B cell (primary cell): Measurements from ENCODE around the gene ARMC9. TPM values are rescaled to one million over a fixed set of nuclear protein-coding genes. Genes with fewer than 3 reads are reported as not detected.

Experiments used
- ATAC-seq: fragments of 200-7000 bp; cut with Tn5 transposase; one replicate; pipeline ENCODE4 v1.10.0; 2021; ENCODE audit warnings: low read depth, mild to moderate bottlenecking, moderate number of reproducible peaks, moderate library complexity
- CTCF ChIA-PET: fragments of 350-600 bp; sonication (Branson Sonifier 250); formaldehyde crosslinking; loops from one replicate; lab custom pipeline; 2021; ENCODE audit warnings: antibody characterized with exemption, inconsistent platforms; lab: Charles Lee
- POLR2A ChIA-PET: fragments of 350-600 bp; sonication (Branson Sonifier 250); formaldehyde crosslinking; loops from one replicate; lab custom pipeline; 2021; ENCODE audit warnings: antibody characterized with exemption; lab: Charles Lee
- DNase-seq: peaks from one replicate; pipeline ENCODE4 v3.0.0; 2013
- H2AFZ ChIP-seq: 2 replicates; pipeline ENCODE4 v1.6.1; 2012; ENCODE audit warnings: mild to moderate bottlenecking, low read depth, low read length; ENCODE audit not compliant: insufficient read depth, poor library complexity, severe bottlenecking
- H3K27ac ChIP-seq, 2 donors: 1 replicate in 1 of 2; 2 replicates in 1 of 2; pipeline ENCODE4 v1.5.1; 2012 to 2013; ENCODE audit warnings: low read length in 2 of 2, mild to moderate bottlenecking in 2 of 2, moderate library complexity in 1 of 2
- H3K27me3 ChIP-seq, 4 experiments: fragments of 200-600 bp in 1 of 4; sonication (generic) in 1 of 4; replicated peaks in 1 of 4; 1 replicate in 2 of 4; 2 replicates in 2 of 4; pipeline versions ENCODE4 v1.6.1 to v1.7.0; 2013 to 2016; ENCODE audit warnings: low read length in 3 of 4, mild to moderate bottlenecking in 2 of 4, mixed read lengths in 1 of 4, moderate library complexity in 1 of 4; ENCODE audit not compliant: insufficient read depth in 4 of 4, control insufficient read depth in 3 of 4; ENCODE audit errors: control extremely low read depth in 1 of 4
- H3K36me3 ChIP-seq, 2 experiments: replicated peaks in 1 of 2; 1 replicate in 1 of 2; 2 replicates in 1 of 2; pipeline versions ENCODE4 v1.6.1 to v1.7.1; 2013; ENCODE audit warnings: low read length in 1 of 2; ENCODE audit not compliant: insufficient read depth in 2 of 2, control insufficient read depth in 1 of 2; ENCODE audit errors: control extremely low read depth in 1 of 2, extremely low read depth in 1 of 2
- H3K4me1 ChIP-seq, 2 donors: fragments of 200-600 bp in 1 of 2; sonication (generic) in 1 of 2; 1 replicate in 1 of 2; 2 replicates in 1 of 2; pipeline versions ENCODE4 v1.5.1 to v1.6.1; 2013 to 2017; ENCODE audit warnings: low read length in 2 of 2; ENCODE audit not compliant: control insufficient read depth in 2 of 2, insufficient read depth in 2 of 2
- H3K4me2 ChIP-seq: replicated peaks from 2 replicates; pipeline ENCODE3; 2012; ENCODE audit warnings: mild to moderate bottlenecking, low read depth, low read length; ENCODE audit not compliant: poor library complexity, severe bottlenecking
- H3K4me3 ChIP-seq, 5 experiments: fragments of 200-600 bp in 1 of 5; sonication (generic) in 1 of 5; 1 replicate in 3 of 5; 2 replicates in 2 of 5; pipeline versions ENCODE4 v1.5.1 to v1.7.0; 2011 to 2016; ENCODE audit warnings: low read length in 4 of 5, mild to moderate bottlenecking in 4 of 5, low read depth in 2 of 5, control low read depth in 1 of 5, moderate library complexity in 1 of 5; ENCODE audit not compliant: insufficient read depth in 1 of 5; ENCODE audit errors: control extremely low read depth in 1 of 5, extremely low read depth in 1 of 5
- H3K79me2 ChIP-seq: fragments of 200-600 bp; sonication (generic); one replicate; pipeline ENCODE4 v1.6.0; 2016; ENCODE audit warnings: low read length; ENCODE audit not compliant: control insufficient read depth, insufficient read depth
- H3K9ac ChIP-seq: fragments of 200-600 bp; sonication (generic); 2 replicates; pipeline ENCODE4 v1.6.1; 2017; ENCODE audit warnings: mild to moderate bottlenecking, low read length, moderate library complexity
- H3K9me3 ChIP-seq, 3 donors: one replicate each; pipeline versions ENCODE4 v1.6.1 to v1.7.1; 2013; ENCODE audit warnings: low read length in 2 of 3; ENCODE audit not compliant: control insufficient read depth in 2 of 3, insufficient read depth in 1 of 3; ENCODE audit errors: control extremely low read depth in 1 of 3
- H4K20me1 ChIP-seq: 2 replicates; pipeline ENCODE4 v1.6.0; 2012; ENCODE audit warnings: mild to moderate bottlenecking, low read length; ENCODE audit not compliant: insufficient read depth, control insufficient read depth, poor library complexity, severe bottlenecking
- H3K27ac Mint-ChIP-seq: one replicate; pipeline ENCODE4 v1.8.0; 2021; ENCODE audit warnings: mixed read lengths
- H3K27me3 Mint-ChIP-seq: one replicate; pipeline ENCODE4 v1.8.0; 2021; ENCODE audit warnings: mixed read lengths
- H3K4me1 Mint-ChIP-seq: one replicate; pipeline ENCODE4 v1.8.0; 2021; ENCODE audit warnings: mixed read lengths
- H3K4me3 Mint-ChIP-seq: one replicate; pipeline ENCODE4 v1.8.0; 2021; ENCODE audit warnings: mixed read lengths
- H3K9me3 Mint-ChIP-seq: one replicate; pipeline ENCODE4 v1.8.0; 2022; ENCODE audit warnings: mixed read lengths; ENCODE audit not compliant: insufficient read depth
- EZH2 ChIP-seq: IDR thresholded peaks from 2 replicates; pipeline ENCODE4 v1.6.1; 2012; ENCODE audit warnings: borderline replicate concordance, low read depth, mild to moderate bottlenecking, moderate library complexity, low read length; ENCODE audit not compliant: insufficient read depth, poor library complexity, severe bottlenecking
- WGBS: methylation state at CpG from one replicate; pipeline ENCODE4 v1.1.5; 2013; ENCODE audit warnings: missing lambda C conversion rate; ENCODE audit not compliant: insufficient coverage; 5-methylcytosine and 5-hydroxymethylcytosine counted together
- intact Hi-C: fragments of 100-400 bp; cut with micrococcal nuclease; formaldehyde crosslinking; loops from one replicate; pipeline ENCODE4 v1.10.0; 2022
- polyA plus RNA-seq: library from polyadenylated mRNA; depleted of rRNA; stranded (reverse); fragments of >200 nt; gene quantifications from 2 replicates; pipeline ENCODE4 v1.2.3, GENCODE V29; 2012
- total RNA-seq, 2 donors: library from RNA; stranded (reverse); fragments of 120-200 nt in 1 of 2; gene quantifications; 1 replicate in 1 of 2; 2 replicates in 1 of 2; pipeline versions ENCODE4 v1.2.3 to v1.2.4, GENCODE V29; 2013 to 2022
- TF ChIP-seq, protein P1 (sequence below): fragments of 200-600 bp; IDR thresholded peaks from one replicate; pipeline ENCODE4 v1.8.0; 2022; ENCODE audit warnings: antibody characterized with exemption, mild to moderate bottlenecking

Gene ARMC9
- total and polyA plus RNA-seq, 2 donors (not counting 1 experiment from before 2014, with no cell fraction given): 0.40 to 5.4 TPM

DNA sequence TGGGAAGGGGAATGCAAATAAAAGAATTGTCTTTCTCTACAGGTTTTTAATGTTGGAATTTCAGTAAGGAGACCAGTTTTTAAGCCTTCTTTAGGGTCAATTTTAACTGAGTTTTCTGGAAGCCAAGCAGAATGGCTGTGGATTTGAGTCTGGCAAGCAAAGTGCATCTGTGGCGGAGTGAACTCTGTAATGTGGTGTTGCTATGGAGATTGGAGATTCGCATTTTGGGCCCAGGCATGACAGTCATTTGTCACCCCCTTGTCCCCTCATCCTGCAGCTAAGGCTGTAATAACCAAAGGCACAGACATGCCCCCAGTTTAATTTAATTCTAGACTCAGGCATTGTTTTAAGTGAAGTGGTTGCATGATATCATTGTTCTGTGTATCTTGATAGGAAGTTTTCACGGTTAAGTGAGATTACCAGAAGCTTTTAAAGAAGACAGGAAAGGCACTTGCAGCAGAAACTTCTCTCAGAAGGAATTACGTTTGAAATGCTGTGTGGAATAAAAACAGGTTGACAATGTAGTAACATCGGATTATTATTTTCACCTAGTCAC, 30.6 kb downstream of the ARMC9 start:
- Mint-ChIP-seq H3K27ac (peak overlapping the region; percentile 69), H3K4me3 (no peak overlapping the region), H3K9me3 (no peaks in the 10 kb centered on the region), H3K27me3 (no peaks in the 10 kb centered on the region), H3K4me1 (peaks cover 23% of the 10 kb centered on the region)
- intact Hi-C loops: loop anchor here (5.0 kb wide), 2 partner anchors 163 to 373 kb away; no protein-coding TSS in a partner anchor
- DNase-seq (no peak), ATAC-seq (no peak)
- no peaks in the 10 kb centered on the region for H3K9me3 ChIP-seq
- H3K9ac ChIP-seq: no peak overlapping the region
- no peaks in the 10 kb centered on the region for H3K36me3 ChIP-seq
- H3K27me3 ChIP-seq: no peaks in the 10 kb centered on the region
- H3K4me3 ChIP-seq: no peak overlapping the region
- no peak for TF ChIP-seq EZH2
- TF ChIP-seq, protein P1, sequence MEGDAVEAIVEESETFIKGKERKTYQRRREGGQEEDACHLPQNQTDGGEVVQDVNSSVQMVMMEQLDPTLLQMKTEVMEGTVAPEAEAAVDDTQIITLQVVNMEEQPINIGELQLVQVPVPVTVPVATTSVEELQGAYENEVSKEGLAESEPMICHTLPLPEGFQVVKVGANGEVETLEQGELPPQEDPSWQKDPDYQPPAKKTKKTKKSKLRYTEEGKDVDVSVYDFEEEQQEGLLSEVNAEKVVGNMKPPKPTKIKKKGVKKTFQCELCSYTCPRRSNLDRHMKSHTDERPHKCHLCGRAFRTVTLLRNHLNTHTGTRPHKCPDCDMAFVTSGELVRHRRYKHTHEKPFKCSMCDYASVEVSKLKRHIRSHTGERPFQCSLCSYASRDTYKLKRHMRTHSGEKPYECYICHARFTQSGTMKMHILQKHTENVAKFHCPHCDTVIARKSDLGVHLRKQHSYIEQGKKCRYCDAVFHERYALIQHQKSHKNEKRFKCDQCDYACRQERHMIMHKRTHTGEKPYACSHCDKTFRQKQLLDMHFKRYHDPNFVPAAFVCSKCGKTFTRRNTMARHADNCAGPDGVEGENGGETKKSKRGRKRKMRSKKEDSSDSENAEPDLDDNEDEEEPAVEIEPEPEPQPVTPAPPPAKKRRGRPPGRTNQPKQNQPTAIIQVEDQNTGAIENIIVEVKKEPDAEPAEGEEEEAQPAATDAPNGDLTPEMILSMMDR: no peak
- no peaks in the 10 kb centered on the region for H4K20me1 ChIP-seq
- H3K4me2 ChIP-seq: no peak overlapping the region
- H3K79me2 ChIP-seq: no peaks in the 10 kb centered on the region
- 60% methylated on average over 2 of the region's 5 CpGs for WGBS
- ChIA-PET POLR2A (interaction anchor here (0.5 kb wide), 1 partner anchor 16 kb away, joined by 4 read pairs; no protein-coding TSS in a partner anchor), CTCF (interaction anchor here (1.5 to 10.1 kb wide), 12 partner anchors 10 to 236 kb away, joined by 3 to 325 read pairs (median 11); partner anchors contain the start of genes B3GNT7 and NCL)
- peak overlapping the region; percentile 8 for H2AFZ ChIP-seq
- H3K4me1 ChIP-seq: peaks cover 18 to 22% of the 10 kb centered on the region in 2 donors
- H3K27ac ChIP-seq: no peak overlapping the region

DNA sequence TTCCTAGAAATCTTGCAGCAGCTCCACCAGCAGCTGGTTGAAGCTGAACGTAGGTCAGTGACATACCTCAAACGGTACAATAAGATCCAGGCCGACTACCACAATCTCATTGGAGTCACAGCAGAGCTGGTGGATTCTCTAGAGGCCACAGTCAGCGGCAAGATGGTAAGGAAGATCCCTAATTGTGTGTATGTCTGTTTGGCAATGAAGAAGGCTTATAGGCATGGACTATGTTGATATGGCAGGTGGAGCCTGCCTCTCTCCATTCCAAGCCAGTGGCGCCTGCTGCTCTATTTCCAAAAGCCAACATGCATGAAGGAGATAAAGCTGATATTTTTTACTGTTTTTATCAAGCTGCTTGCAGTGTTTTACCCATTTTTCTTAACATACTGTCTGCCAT, 36.8 kb downstream of the ARMC9 start:
- POLR2A ChIA-PET: no interaction called here
- TF ChIP-seq, protein P1: no peak
- no peak for TF ChIP-seq EZH2
- WGBS: 100% methylated on average over 2 of the region's 5 CpGs
- H2AFZ ChIP-seq: no peak overlapping the region
- CTCF ChIA-PET: interaction anchor here (0.7 kb wide), 1 partner anchor 42 kb away, joined by 3 read pairs; no protein-coding TSS in a partner anchor
- H4K20me1 ChIP-seq: no peaks in the 10 kb centered on the region
- no peak overlapping the region for H3K4me3 ChIP-seq
- ATAC-seq (no peak), DNase-seq (no peak)
- Mint-ChIP-seq H3K4me1 (peaks cover 3% of the 10 kb centered on the region), H3K9me3 (no peaks in the 10 kb centered on the region), H3K27ac (no peak overlapping the region), H3K4me3 (no peak overlapping the region), H3K27me3 (no peaks in the 10 kb centered on the region)
- no peak overlapping the region for H3K27ac ChIP-seq
- H3K4me2 ChIP-seq: no peak overlapping the region
- intact Hi-C loops: no loop called here
- H3K27me3 ChIP-seq: no peaks in the 10 kb centered on the region
- H3K9ac ChIP-seq: no peak overlapping the region
- H3K9me3 ChIP-seq: no peaks in the 10 kb centered on the region
- H3K36me3 ChIP-seq: no peaks in the 10 kb centered on the region
- no peaks in the 10 kb centered on the region for H3K79me2 ChIP-seq
- H3K4me1 ChIP-seq: no peaks in the 10 kb centered on the region
